Stimulated activated CD4-positive, alpha-beta T cell treated with anti-CD3 and anti-CD28 coated beads, Interleukin-2, amount 100 ng/mL, for 48 hours (primary cell): ENCODE measurements around the gene RASGRP3.

Source experiments
- DNase-seq, 2 donors: peaks; one replicate each; pipeline ENCODE4 v3.0.0-alpha.2; 2020

Gene RASGRP3

DNA sequence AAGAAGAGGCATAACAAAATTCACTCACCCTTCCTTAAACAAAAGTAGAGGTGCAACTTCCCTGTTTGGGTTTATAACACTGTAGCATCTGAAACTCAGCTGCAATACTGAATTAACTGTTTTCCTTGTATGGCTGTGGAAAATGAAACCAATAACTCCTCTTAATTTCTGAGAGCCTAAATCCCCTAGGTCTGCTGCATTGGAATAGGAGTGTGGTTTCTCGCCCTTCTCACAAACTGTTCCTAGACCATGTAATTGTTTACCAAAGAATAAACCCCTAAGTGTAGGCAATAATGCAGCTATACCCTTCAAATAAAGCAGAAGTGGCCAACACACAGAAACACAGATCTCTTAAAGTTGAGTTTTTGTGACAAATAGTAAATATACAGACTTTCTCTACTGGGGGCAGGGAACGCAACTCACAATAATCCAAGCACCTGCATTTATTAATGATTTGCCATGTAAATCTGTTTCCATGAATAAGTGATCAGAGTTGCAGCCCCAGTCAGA, 52.0 kb downstream of the RASGRP3 start:
- DNase-seq, result no peak

DNA sequence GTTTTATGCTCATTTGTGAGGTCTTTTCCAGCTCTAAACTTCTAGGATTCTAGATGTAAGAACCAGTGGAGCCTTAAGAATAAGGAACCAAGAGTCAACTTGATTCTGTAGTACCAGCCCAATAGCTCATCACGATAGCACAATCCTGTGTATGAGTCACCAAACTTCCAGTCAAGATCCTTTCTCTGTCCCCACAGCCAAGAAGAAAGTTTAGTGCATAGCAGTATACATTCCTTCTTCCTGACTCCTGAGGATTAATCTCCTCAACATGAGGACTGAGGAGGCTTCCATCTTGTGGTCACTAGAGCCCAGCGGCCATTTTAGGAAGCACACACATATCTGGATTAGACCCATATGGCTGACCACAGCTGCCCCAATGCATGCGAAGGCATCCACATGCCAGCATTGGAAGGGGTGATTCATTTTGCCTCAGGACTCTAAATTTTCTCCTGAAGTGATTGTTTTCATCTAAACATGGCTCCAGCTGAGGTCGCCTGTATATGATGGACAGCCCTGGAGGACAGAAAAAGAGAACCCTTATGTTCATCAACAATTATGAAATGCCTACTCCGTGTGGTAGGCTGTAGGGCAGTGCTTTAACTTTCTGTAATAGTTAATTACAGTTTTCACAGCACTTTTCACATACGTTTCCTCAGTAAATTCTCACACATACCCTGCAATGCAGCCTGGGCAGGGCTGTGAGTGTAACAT, 53.5 kb downstream of the RASGRP3 start:
- no peak for DNase-seq

GRCh38 chr2:33530690-33531548, 54.5 kb downstream of the RASGRP3 start:
- no peak for DNase-seq

DNA sequence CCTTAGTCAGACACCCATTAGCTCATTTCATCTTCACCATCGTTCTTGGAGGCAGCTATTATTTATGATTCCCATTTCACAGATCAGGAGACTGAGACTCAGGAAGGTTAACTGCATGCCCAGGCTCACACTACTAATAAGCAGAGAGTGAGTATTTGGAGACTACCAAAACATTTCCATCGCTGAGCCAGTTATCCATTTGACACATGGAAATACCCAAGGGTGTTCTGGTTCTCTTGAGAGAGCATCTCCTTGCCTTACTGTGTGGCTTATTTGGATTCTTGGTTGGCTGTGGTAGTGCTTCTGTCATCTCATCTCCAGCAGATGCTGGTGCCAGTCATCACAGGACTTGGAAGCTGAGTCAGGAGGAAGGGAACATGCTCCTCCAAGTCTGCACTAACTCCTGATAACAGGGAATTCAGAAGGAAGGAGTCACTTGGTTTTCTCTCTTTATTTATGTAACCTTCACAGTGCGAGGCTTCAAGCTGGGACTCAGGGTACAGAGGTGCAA, 55.2 kb downstream of the RASGRP3 start:
- no peak for DNase-seq

DNA sequence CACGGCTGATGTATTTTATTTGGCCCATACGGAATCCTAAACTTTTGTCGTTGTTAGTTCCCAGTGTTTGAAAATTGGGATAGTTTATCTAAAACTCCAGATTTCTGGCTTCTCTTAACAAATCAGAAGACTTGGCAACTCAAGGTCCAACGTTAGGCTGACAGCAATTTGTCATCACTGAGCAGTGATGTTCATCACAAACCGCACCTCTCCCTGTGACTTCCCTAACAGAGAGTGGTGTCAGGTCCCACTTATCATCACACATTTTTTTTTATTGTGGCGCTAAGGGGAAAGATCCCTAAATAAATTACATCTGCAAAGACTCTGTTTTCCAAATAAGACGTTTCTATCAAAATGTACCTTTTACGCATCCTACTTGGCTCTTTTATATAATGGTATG, 55.7 kb downstream of the RASGRP3 start:
- no peak for DNase-seq

DNA sequence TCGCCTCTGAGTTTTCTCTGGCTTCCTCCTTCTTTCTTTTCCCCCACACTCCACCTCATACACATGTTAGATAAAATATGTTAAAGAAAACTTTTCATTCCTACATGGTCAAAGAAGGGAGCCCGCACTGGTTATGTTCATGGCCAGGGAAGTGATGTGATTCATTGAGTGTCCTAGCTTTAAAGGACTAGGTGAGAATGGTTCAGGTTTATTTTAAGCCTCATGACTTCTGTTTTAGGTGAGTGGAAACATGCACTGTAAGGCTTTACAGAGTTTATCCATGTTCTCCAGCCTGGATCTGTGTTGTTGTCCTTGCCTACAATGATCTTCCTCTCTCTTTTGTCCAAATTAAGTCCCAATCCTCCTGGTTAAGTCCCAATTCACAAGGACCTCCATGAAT, 56.5 kb downstream of the RASGRP3 start:
- no peak for DNase-seq

DNA sequence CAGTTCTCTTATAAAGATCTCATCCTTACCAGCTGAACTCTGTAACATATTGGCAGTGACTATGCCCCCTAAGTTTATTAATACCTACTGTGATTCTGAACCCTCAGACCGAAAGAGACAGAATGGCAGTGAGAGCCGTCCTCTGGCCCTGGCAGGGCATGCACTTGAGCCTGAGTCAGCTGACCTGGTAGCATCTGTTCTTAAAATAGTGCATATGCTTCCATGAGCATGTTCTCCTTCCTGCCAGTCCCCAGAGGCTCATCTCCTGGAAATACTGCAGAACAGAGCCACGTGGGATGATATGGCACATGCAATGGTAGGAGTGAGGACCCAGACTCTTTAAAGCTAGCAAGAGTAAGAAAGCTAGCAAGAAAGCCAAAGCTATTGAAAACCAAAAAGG, 59.0 kb downstream of the RASGRP3 start:
- no peak for DNase-seq

GRCh38 chr2:33541243-33541642, 64.8 kb downstream of the RASGRP3 start:
- DNase-seq, result no peak

GRCh38 chr2:33550206-33550605, 73.8 kb downstream of the RASGRP3 start:
- DNase-seq, result no peak

DNA sequence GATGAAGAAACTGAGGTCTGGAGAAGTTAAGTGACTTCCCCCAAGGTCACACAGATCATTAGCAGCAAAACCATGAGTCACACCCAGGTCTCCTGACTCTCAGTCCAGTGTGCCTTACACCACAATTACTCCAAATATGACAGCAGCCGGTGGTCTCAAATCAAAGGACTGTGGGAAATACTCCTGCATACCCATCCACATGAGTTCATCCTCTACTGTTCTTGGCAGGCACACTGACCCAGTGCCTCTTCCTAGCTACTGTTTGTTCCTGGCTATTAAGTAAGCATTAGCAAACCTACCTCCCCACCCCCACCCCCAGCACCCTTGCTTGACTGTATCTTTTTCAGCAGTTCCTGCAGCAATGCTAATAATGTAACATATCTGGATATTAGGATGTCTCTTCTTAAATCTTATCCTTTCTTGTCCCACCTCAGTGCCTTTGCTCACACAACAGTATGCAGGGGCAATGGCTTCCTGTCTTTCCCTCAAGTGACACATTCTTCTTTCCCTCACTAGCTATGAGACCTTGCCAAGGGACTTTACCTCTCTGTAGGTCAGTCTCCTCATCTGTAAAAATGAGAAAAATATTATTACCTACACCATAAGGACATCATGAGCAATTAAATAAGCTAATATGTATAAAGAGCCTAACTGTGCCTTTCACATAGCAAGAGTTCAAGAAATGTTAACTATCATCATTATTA, 76.5 kb downstream of the RASGRP3 start:
- DNase-seq, result no peak

DNA sequence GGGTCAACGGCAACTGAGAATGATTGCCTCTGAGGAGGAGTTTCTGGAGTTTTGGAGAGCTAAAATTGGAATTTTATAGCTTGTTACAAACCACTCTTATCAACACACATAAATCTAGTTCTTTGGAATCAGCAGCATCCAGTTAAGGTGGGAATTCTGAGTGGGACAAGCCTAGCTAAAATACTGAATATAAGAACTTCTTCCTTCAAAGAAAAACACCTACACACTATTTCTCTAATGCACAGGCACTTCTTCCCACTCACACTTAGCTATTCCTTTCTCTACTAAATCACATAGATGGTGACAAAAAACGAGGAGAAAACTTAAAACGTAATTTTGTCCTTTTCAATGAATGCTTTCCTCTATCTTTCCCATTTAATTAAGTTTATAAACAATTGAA, 79.2 kb downstream of the RASGRP3 start:
- no peak for DNase-seq

- no peak for DNase-seq
These were observed 82.9 kb downstream of the RASGRP3 start for GRCh38 chr2:33559328-33559727.

DNA sequence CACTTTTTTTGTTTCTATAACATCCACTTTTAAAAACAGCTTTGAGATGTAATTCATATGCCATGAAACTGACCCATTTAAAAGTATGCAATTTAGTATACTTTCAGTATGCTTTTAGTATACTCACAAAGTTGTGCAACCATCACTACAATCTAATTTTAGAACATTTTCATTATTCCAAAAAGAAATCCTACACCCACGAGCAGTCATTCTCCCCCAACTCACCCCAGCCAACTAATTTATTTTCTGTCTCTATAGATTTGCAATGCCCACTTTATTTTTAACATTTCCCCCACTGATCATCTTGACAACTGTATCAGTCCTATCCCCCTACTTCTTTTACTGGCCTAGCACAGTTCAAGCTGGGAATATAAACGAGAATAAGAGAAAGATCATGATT, 83.6 kb downstream of the RASGRP3 start:
- no peak for DNase-seq

DNA sequence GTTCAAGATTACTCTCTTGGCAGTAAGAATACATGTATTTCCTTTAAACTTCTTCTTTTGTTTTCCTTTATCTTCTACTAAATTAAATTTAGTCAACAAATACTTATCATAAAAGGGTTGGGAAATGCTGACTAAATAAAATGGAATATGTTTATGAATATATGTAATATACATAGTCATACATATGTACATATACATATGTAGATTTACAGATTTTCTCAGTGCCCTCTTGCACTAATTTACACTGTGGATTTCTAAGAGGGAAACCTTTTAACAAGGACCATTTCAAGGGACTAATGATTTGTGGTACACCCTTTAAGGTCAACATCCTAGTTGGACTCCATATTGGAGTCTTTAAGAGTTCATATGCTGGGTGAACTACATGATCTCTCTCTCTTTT, 85.4 kb downstream of the RASGRP3 start:
- no peak for DNase-seq

- DNase-seq, result no peak
These were observed 94.2 kb downstream of the RASGRP3 start for GRCh38 chr2:33570681-33571080.

DNA sequence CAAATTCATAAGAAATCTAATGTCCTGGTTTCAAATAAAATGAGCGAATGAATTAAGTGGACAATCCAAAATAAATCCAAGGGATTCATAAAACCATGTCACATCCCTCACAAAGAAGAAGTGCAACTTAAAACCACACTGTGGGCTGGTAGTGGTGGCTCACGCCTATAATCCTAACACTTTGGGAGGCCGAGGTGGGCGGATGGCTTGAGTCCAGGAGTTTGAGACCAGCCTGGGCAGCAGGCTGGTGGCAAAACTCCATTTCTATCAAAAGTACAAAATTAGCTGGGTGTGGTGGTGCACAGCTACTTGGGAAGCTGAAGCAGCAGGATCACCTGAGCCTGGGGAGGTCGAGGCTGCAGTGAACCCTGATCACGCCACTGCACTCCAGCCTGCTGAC, 97.2 kb downstream of the RASGRP3 start:
- no peak for DNase-seq

- DNase-seq, result no peak
These were observed 100.6 kb downstream of the RASGRP3 start for GRCh38 chr2:33577084-33577483.

DNA sequence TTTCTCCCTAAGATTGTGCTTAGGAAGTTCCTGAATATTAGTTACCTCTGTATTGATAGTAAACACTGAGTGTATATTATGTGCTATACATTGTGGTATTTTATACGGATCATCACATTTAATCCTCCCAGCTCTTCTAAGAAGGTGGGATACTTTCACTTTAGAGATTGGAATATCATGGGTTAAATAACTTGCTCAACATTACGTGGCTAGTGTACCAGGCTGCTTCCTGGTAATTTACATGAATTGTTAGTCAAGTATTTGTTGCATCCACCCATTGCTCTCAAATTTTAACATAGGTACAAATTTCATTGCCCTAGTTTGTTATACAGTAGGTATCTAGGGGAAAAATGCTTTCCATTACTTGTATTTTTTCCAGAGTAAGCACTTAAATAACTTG, 101.2 kb downstream of the RASGRP3 start:
- DNase-seq, result no peak

DNA sequence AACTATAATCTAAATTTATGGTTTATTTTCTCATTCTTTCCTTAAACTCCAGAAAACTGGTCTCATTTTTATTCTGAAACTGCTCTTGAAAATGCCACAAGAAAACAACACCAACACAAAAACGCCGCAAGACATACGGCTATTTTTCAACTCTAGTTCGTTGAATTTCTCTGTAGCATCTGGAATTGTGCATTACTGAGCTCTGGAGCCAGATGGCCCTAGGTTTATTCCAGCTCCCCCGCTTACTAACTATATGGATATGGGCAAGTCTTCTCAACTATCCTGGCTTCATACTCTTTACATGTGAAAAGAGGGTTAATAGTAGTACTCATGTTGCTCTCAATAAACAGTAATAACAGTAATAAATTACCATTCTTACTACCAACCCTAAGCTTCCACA, 102.8 kb downstream of the RASGRP3 start:
- DNase-seq, result no peak

DNA sequence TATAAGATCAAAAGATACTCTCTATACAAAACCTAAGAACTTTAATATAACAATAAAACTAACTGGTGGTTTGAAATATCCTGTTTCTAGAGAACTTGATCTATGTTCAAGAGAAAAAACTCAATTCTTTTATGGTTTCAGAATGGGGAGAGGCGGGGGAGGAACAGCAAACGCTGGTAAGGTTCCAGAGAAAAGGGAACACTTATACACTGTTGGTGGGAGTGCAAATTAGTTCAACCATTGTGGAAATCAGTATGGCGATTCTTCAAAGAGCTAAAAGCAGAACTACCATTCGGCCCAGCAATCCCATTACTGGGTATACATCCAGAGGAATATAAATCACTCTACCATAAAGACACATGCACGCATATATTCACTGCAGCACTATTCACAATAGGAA, 105.4 kb downstream of the RASGRP3 start:
- no peak for DNase-seq

DNA sequence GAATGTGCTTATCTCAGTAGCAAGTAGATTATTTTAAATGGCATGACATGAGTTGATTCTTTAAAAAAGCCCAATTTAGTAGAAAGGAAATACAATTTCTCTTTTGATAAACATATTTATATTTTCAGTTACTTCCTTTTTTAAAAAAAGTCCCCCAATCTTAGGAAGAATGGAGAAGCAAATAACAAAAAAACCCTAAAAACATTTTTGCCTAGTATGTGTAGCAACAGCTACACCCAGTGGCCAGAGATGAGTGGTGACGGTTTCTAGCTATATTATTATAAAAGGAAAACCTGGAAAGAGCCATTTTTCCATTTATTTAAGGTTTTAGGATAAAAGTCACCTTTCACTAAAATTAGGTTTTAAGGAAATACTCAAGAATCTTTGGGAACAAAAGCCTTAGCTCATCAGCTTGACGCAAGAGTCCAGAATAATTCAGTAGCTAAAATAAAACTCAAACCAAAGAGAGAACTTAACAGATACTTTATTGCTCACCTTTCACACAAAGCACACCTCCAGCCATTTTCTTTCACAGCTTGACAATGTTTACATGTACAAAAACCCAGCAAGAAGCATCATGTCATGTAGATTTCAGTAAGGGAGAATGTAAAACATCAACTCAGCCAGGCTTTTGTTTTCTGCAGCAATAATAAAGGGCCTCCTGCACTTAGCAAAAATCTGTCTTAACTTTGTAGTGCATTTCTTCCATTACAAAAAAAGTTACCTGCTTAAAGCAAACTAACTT, 106.9 kb downstream of the RASGRP3 start:
- DNase-seq, result no peak

DNA sequence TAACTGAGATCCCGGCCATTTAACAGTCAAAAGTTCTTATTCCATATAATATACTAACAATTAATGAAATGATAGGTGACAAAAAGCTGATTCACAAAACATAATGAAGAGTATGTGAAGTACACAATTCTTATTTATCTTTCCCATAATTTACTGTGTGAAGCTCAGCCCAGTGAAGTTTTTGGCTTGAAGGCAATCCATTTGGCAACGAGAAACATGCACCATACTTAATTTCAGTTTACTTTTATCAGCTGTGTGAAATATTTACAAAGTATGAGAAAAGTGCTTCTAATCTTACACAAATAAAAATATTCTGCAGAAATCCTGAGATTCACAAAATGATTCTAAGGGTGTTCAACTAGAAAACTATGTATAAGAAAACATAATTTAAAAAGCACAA, 110.3 kb downstream of the RASGRP3 start:
- DNase-seq, result no peak

GRCh38 chr2:33588232-33588631, 111.8 kb downstream of the RASGRP3 start:
- DNase-seq, result no peak
